Esophagus squamous epithelium (tissue), 5 donors: ENCODE measurements around the gene RAB11FIP3. TPM values are rescaled to one million over a fixed set of nuclear protein-coding genes. Genes with fewer than 3 reads are reported as not detected.
A peak's percentile ranks its signal among the peaks of the same experiment; 100 is the strongest.

Experiments
- DNase-seq: peaks from one replicate; lab custom pipeline; 2025; lab: John Stamatoyannopoulos, UW
- H3K27ac ChIP-seq, 4 donors: fragments of 200-600 bp; sonication (generic); one replicate each; pipeline ENCODE4 v1.5.1; 2016 to 2019; ENCODE audit warnings: mild to moderate bottlenecking in 1 of 4
- H3K27me3 ChIP-seq, 4 donors: fragments of 200-600 bp; sonication (generic); 1 replicate in 3 of 4; 2 replicates in 1 of 4; pipeline versions ENCODE4 v1.5.1 to v1.6.0; 2017 to 2021; ENCODE audit warnings: antibody characterized with exemption in 1 of 4
- H3K36me3 ChIP-seq, 3 donors: fragments of 200-600 bp; sonication (generic); one replicate each; pipeline ENCODE4 v1.5.1; 2016 to 2019
- H3K4me1 ChIP-seq, 3 donors: fragments of 200-600 bp; sonication (generic); one replicate each; pipeline ENCODE4 v1.5.1; 2017 to 2019
- H3K4me3 ChIP-seq, 4 donors: fragments of 200-600 bp; sonication (generic); 1 replicate in 3 of 4; 2 replicates in 1 of 4; pipeline ENCODE4 v1.5.1; 2016 to 2019; ENCODE audit warnings: mild to moderate bottlenecking in 2 of 4, moderate library complexity in 1 of 4
- H3K9me3 ChIP-seq, 3 donors: fragments of 200-600 bp; sonication (generic); one replicate each; pipeline ENCODE4 v1.5.1; 2016 to 2019
- POLR2A ChIP-seq, 4 donors: fragments of 450-650 bp; IDR thresholded peaks; one replicate each; pipeline ENCODE4 v1.6.1; 2017; ENCODE audit warnings: antibody characterized with exemption in 4 of 4, mild to moderate bottlenecking in 4 of 4, moderate library complexity in 3 of 4
- WGBS, 2 donors: methylation state at CpG; one replicate each; pipeline ENCODE4 v1.1.5; 2018; 5-methylcytosine and 5-hydroxymethylcytosine counted together
- intact Hi-C: fragments of 100-400 bp; cut with DNase I; formaldehyde crosslinking; loops from one replicate; pipeline ENCODE4 v1.15.0; 2022
- total RNA-seq, 4 donors: library from RNA; depleted of rRNA; stranded (reverse); fragments of >200 nt; gene quantifications; one replicate each; pipeline ENCODE4 v1.1.0, GENCODE V29; 2016
- TF ChIP-seq, protein P1 (sequence below), 6 experiments: fragments of 450-650 bp in 4 of 6; fragments of 200-600 bp in 2 of 6; sonication (generic) in 2 of 6; IDR thresholded peaks; one replicate each; pipeline ENCODE4 v1.5.1; 2016 to 2019; ENCODE audit warnings: antibody characterized with exemption in 6 of 6, mild to moderate bottlenecking in 4 of 6, moderate library complexity in 4 of 6
- donor health status: DM: yes; HTN: yes; CAD: no.

Gene RAB11FIP3
- total RNA-seq, 4 donors from 2014 or later, result 8.0 to 25.6 (median 10.1) TPM

- peaks cover 0 to 77% (median 3%) of the 10 kb centered on the region in 3 donors for H3K36me3 ChIP-seq
- TF ChIP-seq POLR2A (IDR thresholded peaks at IDR 0.05), result no peak
- TF ChIP-seq, protein P1, sequence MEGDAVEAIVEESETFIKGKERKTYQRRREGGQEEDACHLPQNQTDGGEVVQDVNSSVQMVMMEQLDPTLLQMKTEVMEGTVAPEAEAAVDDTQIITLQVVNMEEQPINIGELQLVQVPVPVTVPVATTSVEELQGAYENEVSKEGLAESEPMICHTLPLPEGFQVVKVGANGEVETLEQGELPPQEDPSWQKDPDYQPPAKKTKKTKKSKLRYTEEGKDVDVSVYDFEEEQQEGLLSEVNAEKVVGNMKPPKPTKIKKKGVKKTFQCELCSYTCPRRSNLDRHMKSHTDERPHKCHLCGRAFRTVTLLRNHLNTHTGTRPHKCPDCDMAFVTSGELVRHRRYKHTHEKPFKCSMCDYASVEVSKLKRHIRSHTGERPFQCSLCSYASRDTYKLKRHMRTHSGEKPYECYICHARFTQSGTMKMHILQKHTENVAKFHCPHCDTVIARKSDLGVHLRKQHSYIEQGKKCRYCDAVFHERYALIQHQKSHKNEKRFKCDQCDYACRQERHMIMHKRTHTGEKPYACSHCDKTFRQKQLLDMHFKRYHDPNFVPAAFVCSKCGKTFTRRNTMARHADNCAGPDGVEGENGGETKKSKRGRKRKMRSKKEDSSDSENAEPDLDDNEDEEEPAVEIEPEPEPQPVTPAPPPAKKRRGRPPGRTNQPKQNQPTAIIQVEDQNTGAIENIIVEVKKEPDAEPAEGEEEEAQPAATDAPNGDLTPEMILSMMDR (IDR thresholded peaks at IDR 0.05), result no peak
- H3K4me3 ChIP-seq, result no peak overlapping the region
- peaks cover 12 to 44% (median 14%) of the 10 kb centered on the region in 3 donors for H3K4me1 ChIP-seq
- DNase-seq, result no peak
- no peaks in the 10 kb centered on the region for H3K27me3 ChIP-seq
- no peak overlapping the region for H3K27ac ChIP-seq
- H3K9me3 ChIP-seq, result no peaks in the 10 kb centered on the region
- intact Hi-C loops, result no loop called here
- no CpG with 5 or more reads among the region's 17 CpGs for WGBS, 2 donors
Observed at GRCh38 chr16:536746-537145, 111.3 kb downstream of the RAB11FIP3 start.

DNA sequence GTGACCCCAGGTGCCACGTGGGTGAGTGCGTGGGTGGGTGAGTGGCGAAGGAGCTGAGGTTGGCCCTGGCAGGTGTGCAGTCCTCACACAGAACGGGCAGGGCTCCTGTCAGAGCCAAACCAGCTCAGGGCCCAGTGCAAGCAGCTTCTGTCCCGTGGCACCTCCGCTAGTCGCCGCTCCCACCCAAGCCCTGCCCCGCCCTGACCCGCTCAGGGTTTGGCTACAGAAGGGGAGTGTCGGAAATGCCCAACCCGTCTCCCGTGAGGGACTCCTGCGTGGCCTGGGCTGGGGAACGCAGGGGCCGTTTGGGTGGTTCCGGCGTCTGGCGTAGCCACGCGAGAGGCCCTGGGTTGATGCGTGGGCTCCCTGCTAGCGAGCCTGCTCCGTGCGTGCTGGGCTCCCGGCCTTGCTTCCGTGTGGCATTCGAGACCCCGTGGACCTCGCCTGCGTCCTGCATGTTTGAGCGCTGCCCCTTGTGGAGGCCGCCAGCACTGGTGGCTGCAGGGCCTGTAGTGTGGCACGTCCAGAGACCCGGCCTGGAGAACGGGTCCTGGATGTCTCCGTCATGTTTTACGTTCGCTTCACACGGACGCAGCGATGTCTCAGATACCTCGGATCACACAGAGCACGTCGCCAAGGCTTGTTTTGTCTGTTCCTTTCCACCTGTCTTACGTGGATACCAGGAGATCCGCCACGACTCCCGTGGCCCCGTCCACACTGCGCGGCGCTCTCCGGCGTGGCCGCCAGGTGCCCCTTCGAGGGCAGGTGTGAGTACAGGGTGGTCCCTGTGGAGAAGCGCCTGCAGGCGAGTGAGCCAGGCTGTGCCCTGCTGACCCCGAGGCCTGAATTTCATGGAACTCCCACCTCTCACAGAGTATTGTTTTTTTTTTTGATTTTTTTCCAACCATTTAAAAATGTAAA, 112.2 kb downstream of the RAB11FIP3 start:
- Histone ChIP-seq H3K9me3 (no peaks in the 10 kb centered on the region), H3K27me3 (no peaks in the 10 kb centered on the region), H3K4me3 (no peak overlapping the region), H3K27ac (no peak overlapping the region), H3K4me1 (peaks cover 12 to 36% (median 14%) of the 10 kb centered on the region in 3 donors), H3K36me3 (peaks cover 0 to 86% (median 3%) of the 10 kb centered on the region in 3 donors)
- WGBS, 2 donors, result 89 to 97% methylated on average over 20 to 33 of the region's 60 CpGs
- intact Hi-C loops, result no loop called here
- TF ChIP-seq, protein P1 (IDR thresholded peaks at IDR 0.05), result peak in 1 of 6 experiments; percentile 8
- no peak for TF ChIP-seq POLR2A (IDR thresholded peaks at IDR 0.05)
- DNase-seq, result no peak

DNA sequence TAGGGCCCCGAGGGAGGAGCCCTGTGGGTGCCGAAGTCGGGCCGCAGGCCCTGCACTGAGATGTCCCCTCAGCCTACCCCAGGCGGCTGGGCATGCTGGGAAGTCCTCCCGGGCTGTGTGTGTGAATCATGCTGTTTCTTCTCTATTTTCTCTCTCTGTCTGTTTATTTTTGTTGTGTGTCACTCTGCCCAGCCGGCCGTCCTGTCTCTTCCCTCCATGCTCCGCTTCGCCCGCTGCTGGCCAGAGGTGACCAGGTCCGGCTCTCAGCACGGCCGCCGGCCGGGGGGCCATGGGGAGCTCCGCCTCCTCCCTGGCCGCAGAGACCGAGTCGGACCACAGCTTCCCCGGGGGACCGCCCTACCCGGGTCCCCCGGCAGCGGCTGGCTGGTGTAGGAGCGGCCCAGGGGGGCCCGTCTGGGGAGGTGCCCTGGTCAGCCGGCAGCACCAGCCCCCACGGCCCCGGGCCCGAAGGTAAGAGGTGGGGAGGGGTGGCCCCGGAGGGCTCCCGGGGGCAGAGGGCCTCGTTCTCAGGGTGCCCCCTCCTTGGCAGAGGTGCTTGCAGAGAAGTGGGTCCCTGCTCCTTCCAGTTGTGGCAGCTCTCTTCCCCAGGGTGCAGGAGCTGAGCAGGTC, 114.6 kb downstream of the RAB11FIP3 start:
- Histone ChIP-seq H3K4me3 (no peak overlapping the region), H3K9me3 (no peaks in the 10 kb centered on the region), H3K27me3 (no peaks in the 10 kb centered on the region), H3K36me3 (peaks cover 0 to 96% (median 3%) of the 10 kb centered on the region in 3 donors), H3K27ac (no peak overlapping the region), H3K4me1 (peaks cover 5 to 13% (median 7%) of the 10 kb centered on the region in 3 donors)
- TF ChIP-seq, protein P1 (IDR thresholded peaks at IDR 0.05), result no peak
- no peak for TF ChIP-seq POLR2A (IDR thresholded peaks at IDR 0.05)
- intact Hi-C loops, result no loop called here
- DNase-seq, result no peak
- 71 to 75% methylated on average over 8 of the region's 34 CpGs for WGBS, 2 donors

GRCh38 chr16:540645-541340, 115.3 kb downstream of the RAB11FIP3 start:
- intact Hi-C loops, result no loop called here
- no peak for TF ChIP-seq POLR2A (IDR thresholded peaks at IDR 0.05)
- peaks cover 0 to 97% (median 3%) of the 10 kb centered on the region in 3 donors for H3K36me3 ChIP-seq
- H3K9me3 ChIP-seq, result no peaks in the 10 kb centered on the region
- no peak overlapping the region for H3K4me3 ChIP-seq
- H3K4me1 ChIP-seq, result peaks cover 0 to 5% (median 0%) of the 10 kb centered on the region in 3 donors
- H3K27ac ChIP-seq, result no peak overlapping the region
- no peaks in the 10 kb centered on the region for H3K27me3 ChIP-seq
- DNase-seq, result no peak
- 89 to 100% methylated on average over 3 to 17 of the region's 29 CpGs for WGBS, 2 donors
